ENCODE results near the gene GNAS.

GRCh38 chr20:58895448-58896180, 43.1 kb downstream of the GNAS start:
- TF ChIP-seq ARNT (IDR thresholded peaks at IDR 0.05) (no peak), FOXM1 (IDR thresholded peaks at IDR 0.05; ENCODE audit: borderline replicate concordance) (no peak), TARDBP (IDR thresholded peaks at IDR 0.05) (no peak), ELF4 (IDR thresholded peaks at IDR 0.05) (no peak), SUZ12 (IDR thresholded peaks at IDR 0.05) (no peak)
